HG02642 (cell line): Measurements from ENCODE around the gene KRTAP4-6.
"Not testable (repeated sequence)": the region's sequence is repeated elsewhere in the genome, so short reads cannot be mapped to it uniquely, and the experiment has no call there.

Experiments used
- ATAC-seq: cut with Tn5 transposase; IDR thresholded peaks from one replicate; pipeline ENCODE4 v1.9.1; 2021; ENCODE audit warnings: mild to moderate bottlenecking; ENCODE audit not compliant: unreplicated experiment, poor library complexity

Gene KRTAP4-6

GRCh38 chr17:41140360-41141131 is at the start of gene KRTAP4-6:
Gene KRTAP4-6, minus strand, starts transcription at chr17:41140544. Its CDS starts 57 bp downstream, at chr17:41140487.
- ATAC-seq: no peak

GRCh38 chr17:41189837-41190318 is 49.5 kb upstream of the KRTAP4-6 start, which contains the start of gene KRTAP9-1:
Gene KRTAP9-1, plus strand, starts transcription at chr17:41189887. Its CDS starts 0 bp downstream, at chr17:41189887.
- not testable (repeated sequence) for ATAC-seq

GRCh38 chr17:41186872-41187271 is 46.5 kb upstream of the KRTAP4-6 start:
- no peak for ATAC-seq

- ATAC-seq: no peak
Measured at GRCh38 chr17:41185001-41185400, 44.7 kb upstream of the KRTAP4-6 start.

GRCh38 chr17:41184480-41184961 is 44.2 kb upstream of the KRTAP4-6 start, which contains the start of gene KRTAP4-1:
Gene KRTAP4-1, minus strand, starts transcription at chr17:41184911. Its CDS starts 57 bp downstream, at chr17:41184854.
- ATAC-seq: no peak

GRCh38 chr17:41178843-41179616 is 38.7 kb upstream of the KRTAP4-6 start:
- ATAC-seq: no peak

- ATAC-seq: no peak
Measured at GRCh38 chr17:41178341-41178740, 38.0 kb upstream of the KRTAP4-6 start.

GRCh38 chr17:41177727-41178271 is 37.5 kb upstream of the KRTAP4-6 start, which contains the start of gene KRTAP4-2:
Gene KRTAP4-2, minus strand, starts transcription at chr17:41178221. Its CDS starts 57 bp downstream, at chr17:41178164.
- ATAC-seq: no peak

- ATAC-seq: no peak
Measured at GRCh38 chr17:41176744-41177387, 36.5 kb upstream of the KRTAP4-6 start.

- no peak for ATAC-seq
Measured at GRCh38 chr17:41171886-41172285, 31.5 kb upstream of the KRTAP4-6 start.

- ATAC-seq: no peak
Measured at GRCh38 chr17:41168121-41168520, 27.8 kb upstream of the KRTAP4-6 start, which contains the start of gene KRTAP4-3. Gene KRTAP4-3, minus strand, starts transcription at chr17:41168221. Its CDS starts 49 bp downstream, at chr17:41168172.

- no peak for ATAC-seq
Measured at GRCh38 chr17:41167561-41167960, 27.2 kb upstream of the KRTAP4-6 start.

- no peak for ATAC-seq
Measured at GRCh38 chr17:41163828-41164227, 23.5 kb upstream of the KRTAP4-6 start.

- ATAC-seq: no peak
Measured at GRCh38 chr17:41160648-41161047, 20.3 kb upstream of the KRTAP4-6 start, which contains the start of gene KRTAP4-4. Gene KRTAP4-4, minus strand, starts transcription at chr17:41160748. Its CDS starts 57 bp downstream, at chr17:41160691.

GRCh38 chr17:41160190-41160589 is 19.8 kb upstream of the KRTAP4-6 start:
- ATAC-seq: not testable (repeated sequence)

- ATAC-seq: no peak
Measured at GRCh38 chr17:41153856-41154255, 13.5 kb upstream of the KRTAP4-6 start.

GRCh38 chr17:41151525-41151924 is 11.2 kb upstream of the KRTAP4-6 start:
- no peak for ATAC-seq

- ATAC-seq: no peak
Measured at GRCh38 chr17:41150026-41150425, 9.7 kb upstream of the KRTAP4-6 start.

- ATAC-seq: no peak
Measured at GRCh38 chr17:41149652-41149985, 9.3 kb upstream of the KRTAP4-6 start, which contains the start of gene KRTAP4-5. Gene KRTAP4-5, minus strand, starts transcription at chr17:41149825. Its CDS starts 58 bp downstream, at chr17:41149767.
